GM19025 (cell line): ENCODE data around the gene DDX10.
"Not testable (repeated sequence)": the region's sequence is repeated elsewhere in the genome, so short reads cannot be mapped to it uniquely, and the experiment has no call there.

Experiments used
- ATAC-seq: cut with Tn5 transposase; IDR thresholded peaks from one replicate; pipeline ENCODE4 v1.9.1; 2021; ENCODE audit warnings: mild to moderate bottlenecking, low read depth, moderate library complexity; ENCODE audit not compliant: unreplicated experiment

DDX10 gene

GRCh38 chr11:108813086-108813485, 148.2 kb downstream of the DDX10 start:
- no peak for ATAC-seq

GRCh38 chr11:108817976-108818375, 153.1 kb downstream of the DDX10 start:
- ATAC-seq = no peak

- ATAC-seq = no peak
Observed at GRCh38 chr11:108818971-108819370, 154.1 kb downstream of the DDX10 start.

GRCh38 chr11:108819957-108820356, 155.1 kb downstream of the DDX10 start:
- no peak for ATAC-seq

- not testable (repeated sequence) for ATAC-seq
Observed at GRCh38 chr11:108823960-108824359, 159.1 kb downstream of the DDX10 start.

GRCh38 chr11:108824545-108824944, 159.7 kb downstream of the DDX10 start:
- ATAC-seq = no peak

GRCh38 chr11:108825381-108825780, 160.5 kb downstream of the DDX10 start:
- no peak for ATAC-seq

- no peak for ATAC-seq
Observed at GRCh38 chr11:108826136-108826535, 161.3 kb downstream of the DDX10 start.

GRCh38 chr11:108835624-108836023, 170.8 kb downstream of the DDX10 start:
- no peak for ATAC-seq

GRCh38 chr11:108836541-108836940, 171.7 kb downstream of the DDX10 start:
- ATAC-seq = no peak

GRCh38 chr11:108838102-108838791, 173.4 kb downstream of the DDX10 start:
- ATAC-seq = peak; percentile 48

- peak; percentile 33 for ATAC-seq
Observed at GRCh38 chr11:108838792-108839105, 173.9 kb downstream of the DDX10 start.

GRCh38 chr11:108846009-108846408, 181.1 kb downstream of the DDX10 start:
- ATAC-seq = no peak

- ATAC-seq = no peak
Observed at GRCh38 chr11:108847298-108847990, 182.6 kb downstream of the DDX10 start.

GRCh38 chr11:108851781-108852180, 186.9 kb downstream of the DDX10 start:
- ATAC-seq = no peak

GRCh38 chr11:108852701-108853100, 187.8 kb downstream of the DDX10 start:
- no peak for ATAC-seq

GRCh38 chr11:108853151-108853550, 188.3 kb downstream of the DDX10 start:
- ATAC-seq = no peak

- peak; percentile 41 for ATAC-seq
Observed at GRCh38 chr11:108853864-108854263, 189.0 kb downstream of the DDX10 start.

GRCh38 chr11:108854346-108854745, 189.5 kb downstream of the DDX10 start:
- ATAC-seq = peak; percentile 83

- ATAC-seq = no peak
Observed at GRCh38 chr11:108857382-108857781, 192.5 kb downstream of the DDX10 start.

- no peak for ATAC-seq
Observed at GRCh38 chr11:108858622-108859021, 193.8 kb downstream of the DDX10 start.

GRCh38 chr11:108859510-108859909, 194.6 kb downstream of the DDX10 start:
- ATAC-seq = no peak
